Stimulated activated CD8-positive, alpha-beta memory T cell treated with anti-CD3 and anti-CD28 coated beads, Interleukin-12 subunit alpha, Interleukin-12 subunit beta, amount 100 ng/mL, for 1 hour (primary cell): ENCODE data around the gene NT5DC2.
A peak's percentile ranks its signal among the peaks of the same experiment; 100 is the strongest.

Experiments used
- DNase-seq: peaks from one replicate; pipeline ENCODE4 v3.0.0-alpha.2; 2020; ENCODE audit warnings: low read depth

Gene NT5DC2

DNA sequence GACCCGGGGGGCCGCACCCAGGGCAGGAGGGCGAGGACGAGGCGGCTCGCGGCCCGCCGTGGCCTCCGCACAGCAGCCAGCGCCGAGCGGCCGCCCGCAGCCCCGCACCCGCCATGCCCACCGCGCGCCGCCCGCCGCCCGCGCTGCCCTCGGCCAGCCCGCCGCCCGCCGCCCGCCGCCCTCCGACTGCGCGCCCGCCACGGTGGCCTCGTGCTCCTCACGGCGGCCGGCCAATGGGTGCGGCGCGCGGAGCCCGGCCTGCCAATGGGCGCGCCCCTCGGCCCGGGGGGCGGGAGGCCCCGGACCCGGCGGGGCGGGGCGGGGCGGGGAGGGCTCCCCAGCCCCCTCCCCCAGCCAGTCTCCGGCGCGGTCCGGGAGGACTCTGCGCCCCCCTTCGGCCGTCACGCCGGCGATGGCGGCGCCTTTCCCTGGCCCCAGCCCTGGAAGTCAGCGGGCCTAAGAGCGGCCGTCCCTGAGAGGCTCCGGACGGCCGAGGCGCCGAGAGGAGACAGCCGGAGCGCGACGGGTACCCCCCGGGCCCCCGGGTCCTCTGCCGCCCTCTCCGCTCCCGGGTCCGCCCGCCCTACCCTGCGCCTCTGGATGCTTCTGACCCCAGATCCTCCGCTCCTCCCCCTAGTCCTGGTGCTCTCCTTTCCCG is at the start of gene NT5DC2:
NT5DC2 (minus strand) TSS at position 235 of the 658 bp plus-strand sequence; CDS start at position 115, 120 bp downstream.
- DNase-seq, result peak; percentile 29

DNA sequence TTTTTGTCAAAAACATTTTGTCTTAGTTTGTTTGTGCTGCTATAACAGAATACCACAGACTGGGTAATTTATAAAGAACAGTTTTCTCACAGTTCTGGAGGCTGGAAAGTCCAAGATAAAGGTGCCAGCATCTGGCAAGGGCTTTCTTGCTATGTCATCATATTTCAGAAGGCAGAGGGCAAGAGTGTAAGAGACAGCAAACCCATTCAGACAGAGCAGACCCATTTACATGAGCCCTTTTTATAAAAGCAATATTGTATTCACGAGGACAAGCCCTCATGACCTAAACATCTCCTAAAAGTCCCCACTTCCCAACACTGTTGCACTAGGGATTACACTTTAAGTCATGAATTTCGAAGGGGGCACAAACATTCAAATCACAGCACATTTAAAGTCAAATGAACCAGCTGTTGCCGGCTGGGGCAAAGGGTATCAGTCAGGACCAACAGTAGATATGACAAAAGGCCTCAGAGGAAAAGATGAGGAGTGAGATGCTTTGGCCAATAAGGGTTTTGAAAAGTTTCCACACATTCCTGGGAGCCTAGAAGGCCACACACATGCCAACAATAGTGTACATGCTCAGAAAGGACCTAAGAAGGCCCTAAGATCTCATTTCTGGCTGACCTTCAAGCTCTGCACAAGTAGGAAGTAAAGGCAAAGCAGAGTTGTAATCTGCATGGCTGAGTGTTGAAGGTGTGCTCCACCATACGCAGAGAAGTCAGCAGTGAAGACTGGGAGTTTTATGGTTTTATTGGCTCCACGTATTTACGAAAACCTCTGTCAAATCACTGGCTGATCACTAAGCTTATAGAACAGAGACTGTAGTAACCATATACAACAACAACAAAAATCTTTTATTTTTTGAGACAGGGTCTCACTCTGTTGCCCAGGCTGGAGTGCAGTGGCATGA is 40.7 kb upstream of the NT5DC2 start:
- DNase-seq, result no peak

DNA sequence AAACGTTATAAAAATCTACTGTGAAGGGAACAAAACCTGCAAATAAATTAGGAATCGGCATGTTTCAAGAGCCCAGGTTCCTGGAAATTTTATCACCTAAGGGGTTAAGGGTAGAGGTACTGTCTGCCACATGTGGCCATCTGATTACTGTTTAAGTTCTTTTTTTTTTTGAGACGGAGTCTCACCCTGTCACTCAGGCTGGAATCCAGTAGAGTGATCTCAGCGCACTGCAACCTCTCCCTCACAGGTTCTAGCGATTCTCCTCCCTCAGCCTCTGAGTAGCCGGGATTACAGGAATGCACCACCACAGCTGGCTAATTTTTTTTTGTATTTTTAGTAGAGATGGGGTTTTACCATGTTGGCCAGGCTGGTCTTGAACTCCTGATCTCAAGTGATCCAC is 38.6 kb upstream of the NT5DC2 start:
- no peak for DNase-seq

DNA sequence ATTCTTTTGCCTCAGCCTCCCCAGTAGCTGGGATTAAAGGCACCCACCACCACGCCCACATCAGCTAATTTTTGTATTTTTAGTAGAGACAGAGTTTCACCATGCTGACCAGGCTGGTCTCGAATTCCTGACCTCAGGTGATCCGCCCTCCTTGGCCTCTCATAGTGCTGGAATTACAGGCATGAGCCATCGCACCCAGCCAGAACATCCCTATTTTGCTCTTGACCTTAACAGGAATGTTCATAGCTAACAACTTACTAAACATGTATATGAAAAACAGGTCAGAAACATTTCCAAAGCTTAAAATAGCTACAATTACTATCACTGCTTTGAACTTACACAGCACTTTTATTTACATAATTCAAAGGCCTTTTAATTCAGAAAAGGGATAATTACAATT is 36.4 kb upstream of the NT5DC2 start:
- DNase-seq, result no peak

DNA sequence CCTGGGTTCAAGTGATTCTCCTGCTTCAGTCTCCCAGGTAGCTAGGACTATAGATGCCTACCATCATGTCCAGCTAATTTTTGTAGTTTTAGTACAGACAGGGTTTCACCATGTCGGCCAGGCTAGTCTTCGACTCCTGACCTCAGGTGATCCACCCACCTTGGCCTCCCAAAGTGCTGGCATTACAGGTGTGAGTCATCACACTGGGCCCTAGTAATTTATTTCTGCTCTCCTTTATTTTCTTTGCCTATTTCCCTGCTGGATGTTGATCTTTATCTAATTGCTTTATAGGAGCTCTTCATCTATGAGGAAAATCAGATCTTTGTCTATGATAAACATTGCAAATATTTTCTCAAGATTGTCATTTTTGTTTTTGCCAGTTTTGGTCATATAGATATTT is 34.4 kb upstream of the NT5DC2 start:
- DNase-seq, result no peak

DNA sequence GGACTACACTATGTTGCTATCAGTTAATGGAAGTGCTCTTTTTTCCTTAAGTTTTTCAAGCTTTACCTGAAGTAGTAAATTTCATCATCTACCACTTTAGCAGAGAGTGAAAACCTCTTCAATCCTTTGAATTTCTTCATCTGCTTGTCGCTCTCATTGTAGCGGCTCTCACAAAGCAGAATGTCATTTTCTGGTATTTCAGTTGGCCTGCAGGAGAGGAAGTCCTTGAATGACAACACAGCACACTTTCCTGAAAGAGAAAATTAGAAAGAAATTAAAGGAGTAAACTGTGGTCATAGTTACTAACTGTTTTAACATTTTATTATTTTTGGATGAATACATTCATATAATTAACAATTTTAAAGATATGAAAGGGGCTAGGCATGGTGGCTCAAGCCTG is 30.3 kb upstream of the NT5DC2 start:
- DNase-seq, result no peak

DNA sequence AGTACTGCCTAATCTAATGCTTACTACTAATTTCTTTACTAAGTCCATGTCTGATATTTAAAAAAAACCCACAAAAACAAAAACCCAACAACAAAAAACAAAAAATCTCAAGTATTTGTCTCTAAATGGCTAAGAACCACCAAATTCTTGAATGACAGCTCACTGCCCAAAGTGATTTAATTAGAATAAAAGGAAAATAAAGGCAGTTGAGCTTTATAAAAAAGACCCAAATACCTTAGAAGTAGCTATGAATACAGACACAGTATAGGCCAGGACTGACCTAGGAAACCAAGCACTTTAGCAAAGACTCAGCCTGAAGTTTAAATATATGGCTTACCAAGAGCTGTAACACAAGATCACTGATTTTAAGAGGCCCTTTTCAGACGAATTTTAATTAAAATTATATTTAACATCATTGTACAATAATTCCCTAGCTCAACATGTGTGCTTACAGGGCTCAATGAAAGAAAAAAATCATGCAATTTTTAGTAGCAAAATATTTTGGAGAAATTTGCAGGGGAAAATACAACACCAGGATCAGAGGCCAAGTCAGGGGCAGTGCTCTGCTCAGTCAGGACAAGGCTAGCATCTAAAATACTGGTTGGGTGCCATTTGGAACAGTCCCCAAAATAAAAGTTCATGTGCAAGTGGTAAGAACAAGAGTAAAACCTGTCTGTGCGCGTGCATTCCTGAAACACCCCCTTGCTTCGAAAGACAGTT is 27.5 kb upstream of the NT5DC2 start:
- no peak for DNase-seq

DNA sequence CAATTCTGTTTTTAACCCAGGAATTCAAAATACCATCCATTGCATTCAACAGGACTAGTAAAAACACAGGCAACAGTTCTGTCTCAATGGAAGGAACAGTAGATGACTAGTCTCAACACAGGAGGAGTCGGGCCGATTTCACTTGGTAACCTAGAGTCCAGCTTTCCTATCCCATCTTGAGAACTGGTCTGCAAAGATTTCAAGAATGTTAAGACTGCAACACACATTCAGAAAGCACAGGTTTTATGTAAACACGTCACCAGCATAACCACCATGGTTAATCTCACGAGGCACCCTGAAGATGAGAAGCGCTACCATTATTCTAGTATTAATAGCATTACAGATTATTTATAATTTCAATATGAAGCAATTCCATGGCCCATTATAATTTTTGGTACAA is 24.8 kb upstream of the NT5DC2 start:
- no peak for DNase-seq

DNA sequence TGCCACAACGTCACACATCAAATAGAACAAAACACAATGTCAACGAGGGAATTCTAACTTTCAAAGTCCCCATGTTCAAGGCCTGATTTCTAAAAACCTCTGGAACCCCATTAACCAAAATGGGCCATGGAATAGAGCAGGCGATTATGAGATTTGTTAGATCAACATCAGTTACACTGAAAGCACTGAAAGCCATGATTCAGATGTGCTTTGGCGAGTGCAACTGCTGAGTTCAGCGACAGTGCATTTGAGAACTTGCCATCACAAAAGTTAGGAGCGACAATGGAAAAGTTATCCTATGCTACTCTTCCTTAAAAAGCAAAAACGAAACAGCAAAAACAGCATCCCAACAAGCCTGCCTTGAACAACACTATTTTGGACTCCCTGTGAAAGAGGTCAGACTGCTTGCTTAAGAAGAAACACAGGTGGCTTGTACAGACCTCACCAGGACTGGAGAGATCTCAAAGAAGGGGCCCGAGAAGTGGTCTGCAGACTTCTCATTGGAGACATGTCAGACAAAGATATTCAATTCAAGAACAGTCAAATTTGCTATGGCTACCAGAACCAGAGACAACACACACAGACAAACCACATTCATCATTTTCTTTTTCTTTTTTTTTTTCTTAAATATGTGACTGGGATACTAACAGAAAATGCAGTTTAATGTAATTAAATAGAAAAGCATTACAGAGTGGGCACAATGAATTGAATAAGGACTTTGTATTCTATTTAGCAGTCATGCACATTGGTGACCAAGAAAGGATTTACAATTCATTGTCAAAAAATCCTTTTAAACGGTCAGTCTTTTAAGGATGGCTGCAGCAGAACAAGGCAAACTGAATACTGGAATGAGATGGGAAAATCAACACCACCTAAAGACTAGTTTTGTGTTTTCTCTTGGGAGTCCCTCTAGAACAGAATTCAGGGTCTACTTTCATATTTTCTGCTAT is 23.6 kb upstream of the NT5DC2 start:
- DNase-seq, result no peak

DNA sequence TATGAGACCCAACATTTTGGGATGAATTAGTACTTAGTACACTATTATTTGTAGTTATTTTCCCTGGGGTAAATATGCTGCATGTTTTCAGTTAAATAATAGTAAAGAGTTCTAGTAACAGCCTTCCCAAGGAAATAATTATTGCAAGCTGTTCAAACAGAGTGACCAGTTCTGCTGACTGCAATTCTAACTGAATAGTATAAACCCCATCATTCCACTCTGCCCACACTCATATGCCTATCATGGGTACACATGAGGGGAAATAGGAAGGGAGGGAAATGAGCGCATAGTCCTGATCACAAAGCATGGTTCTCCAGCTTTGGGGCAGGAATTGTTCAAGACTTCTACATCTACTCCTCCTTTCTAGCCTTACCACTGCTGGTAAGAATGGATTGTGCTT is 21.4 kb upstream of the NT5DC2 start:
- DNase-seq, result no peak

DNA sequence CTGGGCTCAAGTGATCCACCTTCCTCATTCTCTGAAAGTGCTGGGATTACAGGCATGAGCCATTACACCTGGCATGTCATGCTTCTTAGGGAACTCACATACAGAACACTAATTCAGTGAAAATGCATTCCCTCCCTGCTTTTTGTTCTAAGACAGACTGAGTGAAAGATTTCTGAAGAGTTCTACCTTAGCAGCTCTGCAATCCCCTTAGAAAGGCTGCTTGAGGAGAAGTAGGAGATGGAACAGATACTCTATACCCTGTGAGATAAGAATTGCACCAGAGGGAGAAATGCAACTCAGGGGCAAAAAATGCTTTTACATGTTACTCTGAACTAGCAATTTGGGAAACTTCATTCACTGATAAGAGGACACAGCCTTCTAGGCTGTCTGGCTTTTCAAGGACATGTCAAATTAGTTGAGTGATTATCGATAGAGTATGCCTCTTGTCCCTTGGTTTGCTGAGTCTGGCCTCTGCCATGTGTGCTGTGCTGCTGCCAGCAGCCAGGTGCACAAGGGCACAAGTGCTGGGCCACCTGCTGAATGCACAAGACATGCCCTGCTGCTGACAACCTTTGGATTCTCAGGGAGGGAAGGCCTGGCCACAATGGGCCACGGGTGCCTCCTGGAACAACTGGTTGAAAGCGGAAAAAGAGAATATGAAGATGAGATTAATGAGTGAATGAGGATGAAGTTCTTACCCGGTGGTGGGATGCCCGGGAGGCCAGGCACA is 20.5 kb upstream of the NT5DC2 start:
- no peak for DNase-seq

DNA sequence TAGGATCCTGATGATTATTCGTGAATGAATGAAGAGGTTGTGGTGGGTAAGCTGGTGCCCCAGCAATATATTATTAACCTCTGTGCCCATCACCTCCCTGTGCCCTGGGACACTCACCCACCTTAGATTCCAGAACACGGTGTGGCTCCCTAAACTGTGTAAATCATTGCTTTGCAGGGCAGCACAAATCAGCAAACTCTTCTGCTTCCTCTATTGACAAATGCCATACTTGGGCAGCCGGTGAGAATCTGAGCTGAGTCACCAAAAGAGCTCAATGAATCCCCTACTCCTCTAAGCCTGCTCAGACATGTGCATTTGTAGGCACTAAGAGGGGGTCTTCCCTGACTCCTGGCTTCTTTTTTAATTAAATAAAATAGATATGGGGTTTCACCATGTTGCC is 18.4 kb upstream of the NT5DC2 start:
- no peak for DNase-seq

DNA sequence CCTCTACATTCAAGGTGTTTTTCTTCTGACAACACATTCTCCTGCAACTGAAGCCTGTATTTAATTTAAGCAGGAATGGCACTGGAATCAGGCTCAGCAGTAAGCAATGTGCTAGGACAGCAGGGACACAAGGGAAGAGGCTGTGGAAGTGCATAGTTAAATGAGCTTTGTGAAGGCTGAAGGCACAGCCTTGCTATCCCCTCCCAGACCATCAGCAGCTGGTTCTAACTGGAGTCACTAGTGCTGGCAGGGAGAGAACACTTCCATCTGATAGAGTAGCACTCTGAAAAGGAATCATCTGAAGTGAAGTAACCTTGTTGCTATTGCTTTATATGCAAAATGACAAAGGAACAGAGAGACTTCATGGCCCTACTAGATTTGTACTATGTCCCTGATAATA is 17.5 kb upstream of the NT5DC2 start:
- DNase-seq, result no peak

DNA sequence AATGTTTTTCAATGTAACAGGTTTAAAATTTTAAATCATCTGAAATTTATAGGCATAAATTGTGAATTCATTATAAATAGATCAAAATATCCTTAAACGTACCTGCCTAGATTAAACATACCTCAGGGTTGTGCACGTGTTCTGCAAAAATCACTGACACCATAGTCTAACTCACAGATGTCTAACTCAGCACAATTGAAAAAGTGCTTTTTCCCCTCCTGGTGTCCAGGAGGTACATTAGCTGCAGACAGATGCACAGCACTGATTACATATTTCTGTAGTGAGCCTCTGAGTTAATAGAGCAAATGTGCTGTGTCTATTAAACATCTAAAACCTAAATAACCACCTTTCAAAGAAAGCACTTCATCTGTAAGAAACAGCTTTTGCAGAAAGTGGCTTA is 13.5 kb upstream of the NT5DC2 start:
- no peak for DNase-seq

DNA sequence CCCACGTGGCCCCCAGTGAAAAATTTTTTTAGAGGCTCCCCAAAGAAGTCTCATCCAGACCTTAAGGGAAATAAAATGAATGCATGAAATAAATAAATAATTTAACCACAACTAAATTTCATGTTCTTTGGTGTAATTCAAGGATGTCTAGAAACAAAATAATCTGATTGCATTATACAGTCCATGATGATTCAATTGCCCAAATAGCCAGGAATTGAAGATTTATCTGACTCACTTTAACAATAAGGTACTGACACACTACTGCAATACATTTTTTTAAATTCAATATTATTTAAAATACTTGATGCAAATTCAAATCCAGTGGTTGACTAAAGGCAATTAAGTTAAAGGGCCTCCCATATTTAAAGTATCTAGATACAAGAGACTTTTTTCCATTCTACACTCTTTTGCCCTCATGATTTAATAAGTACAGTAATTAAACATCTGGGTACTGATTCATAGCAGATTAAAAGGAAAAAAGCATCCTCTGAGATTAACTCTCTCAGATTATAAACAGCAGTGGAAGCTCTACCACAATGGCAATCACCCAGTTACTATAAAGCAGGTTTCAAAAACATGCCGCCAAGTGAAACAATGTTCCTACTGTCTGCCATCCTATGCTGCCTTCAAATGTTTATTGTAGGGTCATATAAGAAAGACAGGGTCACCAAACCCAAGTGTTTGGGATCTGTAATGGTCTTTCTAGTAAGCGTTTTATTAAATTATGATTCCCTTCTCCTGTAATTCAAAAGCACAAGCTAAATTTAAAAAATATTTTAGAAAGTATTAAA is 12.6 kb upstream of the NT5DC2 start:
- no peak for DNase-seq

DNA sequence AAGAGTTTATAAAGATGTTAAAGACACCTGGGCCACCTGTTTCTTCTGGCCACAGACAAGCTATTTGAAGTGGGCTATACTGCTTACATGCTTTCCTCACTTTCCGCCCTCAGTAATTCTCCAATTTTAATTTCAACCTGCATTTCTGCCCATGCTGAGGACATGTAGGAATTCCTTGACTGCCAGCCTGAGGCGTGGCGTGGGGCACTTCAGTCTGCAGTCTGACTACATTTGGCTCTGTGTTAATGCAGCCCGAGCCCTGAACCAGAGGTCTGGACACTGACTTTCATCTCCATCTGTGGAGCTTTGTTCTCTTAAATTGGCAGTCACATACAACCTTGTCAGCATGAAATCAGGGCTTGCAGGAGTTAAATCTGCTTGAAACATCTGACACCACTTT is 11.3 kb upstream of the NT5DC2 start:
- no peak for DNase-seq

DNA sequence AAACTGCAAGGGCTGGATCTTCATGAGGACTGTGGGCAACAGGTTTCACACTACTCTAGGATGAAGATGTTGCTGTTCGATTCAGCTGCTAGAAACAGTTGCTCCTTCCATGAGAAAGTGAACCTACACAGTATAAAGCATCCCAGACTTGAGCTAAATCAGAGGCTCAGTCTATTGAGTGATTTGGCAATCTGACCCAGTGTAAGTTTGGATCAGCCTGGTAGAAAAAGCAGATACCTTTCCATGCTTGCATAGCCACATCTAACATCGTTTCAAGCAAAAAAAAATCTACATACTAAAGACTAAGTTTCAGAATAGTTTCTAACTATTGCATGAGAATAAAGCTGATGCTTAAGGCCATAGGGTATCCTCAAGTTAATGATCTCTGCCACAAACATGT is 7.4 kb upstream of the NT5DC2 start:
- DNase-seq, result no peak

DNA sequence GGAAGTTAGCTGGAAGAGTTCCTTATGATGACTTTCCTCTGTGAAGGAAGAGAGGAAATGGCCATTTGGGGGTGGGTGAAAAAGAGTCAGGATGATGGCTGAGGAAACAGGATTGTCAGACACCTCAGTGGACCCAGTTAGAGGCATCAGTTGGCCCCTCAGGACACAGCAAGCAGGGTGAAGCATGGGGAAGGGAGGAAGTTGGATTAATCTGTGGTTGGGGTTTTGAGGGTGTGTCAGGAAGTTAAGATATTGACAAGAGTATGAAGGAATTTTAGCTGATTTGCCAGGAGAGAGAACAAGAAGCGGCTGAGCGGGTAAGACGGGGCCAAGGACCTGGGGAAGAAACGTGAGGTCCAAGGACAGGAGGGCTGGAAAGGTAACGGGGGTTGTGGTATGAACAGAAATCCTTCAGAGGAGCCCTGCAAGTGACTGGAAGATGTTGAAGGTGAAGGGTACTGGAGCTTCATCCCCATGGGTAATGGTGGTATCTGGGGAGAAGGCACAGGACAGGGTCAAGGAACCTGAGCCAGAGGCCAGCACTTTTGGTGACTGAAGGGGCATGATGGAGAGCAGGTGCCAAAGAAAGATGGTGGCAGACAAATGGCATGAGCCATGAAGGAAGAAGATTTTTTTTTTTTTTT is 5.5 kb upstream of the NT5DC2 start:
- DNase-seq, result no peak

DNA sequence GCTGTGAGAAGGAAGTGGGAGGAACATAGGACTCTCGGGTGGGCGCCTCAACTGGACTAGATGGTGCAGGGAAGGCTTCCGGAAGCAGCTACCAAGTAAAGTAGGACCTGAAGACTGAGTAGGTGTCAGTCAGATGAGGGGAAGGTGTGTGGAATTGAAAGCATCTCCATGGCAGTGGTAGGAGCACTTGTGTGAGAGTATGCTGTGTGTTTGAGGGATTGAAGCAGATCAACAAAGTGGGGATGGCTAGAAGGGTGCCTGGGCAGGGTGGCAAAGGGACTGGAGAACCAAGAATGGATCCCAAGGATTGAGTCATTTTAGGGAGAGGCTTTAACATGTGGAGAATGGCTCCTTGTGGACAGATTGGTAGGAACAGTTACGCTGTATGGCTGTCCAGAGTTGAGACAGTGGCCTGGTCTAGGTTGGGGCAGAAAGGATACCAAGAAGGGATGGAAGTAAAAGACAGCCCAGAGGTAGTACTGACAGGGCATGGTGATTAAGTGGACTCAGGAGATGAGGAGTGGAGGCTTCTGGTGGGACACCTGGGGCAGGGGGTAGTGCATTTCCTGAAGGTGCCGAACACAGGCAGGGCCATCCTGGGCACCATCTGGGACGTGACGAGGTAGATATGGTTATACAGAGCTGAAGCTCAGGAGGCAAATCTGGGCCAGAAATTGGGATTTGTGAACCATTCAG is 4.2 kb upstream of the NT5DC2 start:
- DNase-seq, result no peak
